ENCODE measurements around the gene TAF4.
"Not testable (repeated sequence)": the region's sequence is repeated elsewhere in the genome, so short reads cannot be mapped to it uniquely, and the experiment has no call there.

Gene TAF4

GRCh38 chr20:61979701-61980635, 85.7 kb downstream of the TAF4 start:
- DNase-seq, result no peak

GRCh38 chr20:61979090-61979489, 86.6 kb downstream of the TAF4 start:
- no peak for DNase-seq

GRCh38 chr20:61978491-61978890, 87.2 kb downstream of the TAF4 start:
- no peak for DNase-seq

- DNase-seq, result no peak
These were observed 88.3 kb downstream of the TAF4 start for GRCh38 chr20:61977419-61977786.

GRCh38 chr20:61976644-61977418, 88.8 kb downstream of the TAF4 start:
- DNase-seq, result no peak

- no peak for DNase-seq
These were observed 89.4 kb downstream of the TAF4 start for GRCh38 chr20:61976263-61976643.

GRCh38 chr20:61975407-61976129, 90.1 kb downstream of the TAF4 start:
- no peak for DNase-seq

- DNase-seq, result no peak
These were observed 91.4 kb downstream of the TAF4 start for GRCh38 chr20:61974357-61974665.

GRCh38 chr20:61973515-61974356, 91.9 kb downstream of the TAF4 start:
- DNase-seq, result no peak

GRCh38 chr20:61972636-61973508, 92.8 kb downstream of the TAF4 start:
- DNase-seq, result no peak

- DNase-seq, result not testable (repeated sequence)
These were observed 94.1 kb downstream of the TAF4 start for GRCh38 chr20:61971595-61971994.

GRCh38 chr20:61970357-61970756, 95.3 kb downstream of the TAF4 start:
- DNase-seq, result no peak

- DNase-seq, result no peak
These were observed 95.9 kb downstream of the TAF4 start for GRCh38 chr20:61969806-61970205.

- DNase-seq, result no peak
These were observed 96.7 kb downstream of the TAF4 start for GRCh38 chr20:61968932-61969331.

GRCh38 chr20:61968036-61968810, 97.5 kb downstream of the TAF4 start:
- DNase-seq, result no peak

GRCh38 chr20:61967300-61967699, 98.4 kb downstream of the TAF4 start:
- no peak for DNase-seq

GRCh38 chr20:61966492-61967244, 99.0 kb downstream of the TAF4 start:
- no peak for DNase-seq

- DNase-seq, result no peak
These were observed 99.8 kb downstream of the TAF4 start for GRCh38 chr20:61965606-61966491.

Data from right kidney (tissue), 1 donor.